Erythroblast (primary cell): ENCODE results near the gene ADSS2.

ENCODE experiments used
- GATA1 ChIP-seq: IDR thresholded peaks from 2 replicates; pipeline ENCODE4 v1.6.1; 2011; ENCODE audit warnings: low read depth, mild to moderate bottlenecking, control low read depth, low read length, moderate library complexity
- POLR2A ChIP-seq: IDR thresholded peaks from 2 replicates; pipeline ENCODE4 v1.6.1; 2011; ENCODE audit warnings: mild to moderate bottlenecking, low read length

- no peak for TF ChIP-seq POLR2A
- no peak for TF ChIP-seq GATA1
These were observed 56.6 kb downstream of the ADSS2 start for GRCh38 chr1:244394826-244395765.
